CD4-positive, alpha-beta T cell treated with Interleukin-2 at 100 ng/mL for 4 hours (primary cell): ENCODE results near the gene ARL5B.

Experiments
- DNase-seq: peaks from one replicate; pipeline ENCODE4 v3.0.0-alpha.2; 2020; ENCODE audit warnings: low spot score

ARL5B gene

GRCh38 chr10:18703521-18703920 lies 44.3 kb downstream of the ARL5B start:
- no peak for DNase-seq

GRCh38 chr10:18710201-18710653 lies 51.0 kb downstream of the ARL5B start:
- DNase-seq, result no peak

- DNase-seq, result no peak
These were observed 53.8 kb downstream of the ARL5B start for GRCh38 chr10:18713077-18713476.

- no peak for DNase-seq
These were observed 59.8 kb downstream of the ARL5B start for GRCh38 chr10:18718991-18719390.

GRCh38 chr10:18719811-18720210 lies 60.6 kb downstream of the ARL5B start:
- DNase-seq, result no peak

- no peak for DNase-seq
These were observed 61.8 kb downstream of the ARL5B start for GRCh38 chr10:18721067-18721466.

- DNase-seq, result no peak
These were observed 64.6 kb downstream of the ARL5B start for GRCh38 chr10:18723801-18724200.
